ENCODE measurements around the gene CRYBB1. TPM values are rescaled to one million over a fixed set of nuclear protein-coding genes. Genes with fewer than 3 reads are reported as not detected.

CRYBB1 gene
- polyA plus RNA-seq, 3 donors = 0.33 to 1.6 (median 0.78) TPM

DNA sequence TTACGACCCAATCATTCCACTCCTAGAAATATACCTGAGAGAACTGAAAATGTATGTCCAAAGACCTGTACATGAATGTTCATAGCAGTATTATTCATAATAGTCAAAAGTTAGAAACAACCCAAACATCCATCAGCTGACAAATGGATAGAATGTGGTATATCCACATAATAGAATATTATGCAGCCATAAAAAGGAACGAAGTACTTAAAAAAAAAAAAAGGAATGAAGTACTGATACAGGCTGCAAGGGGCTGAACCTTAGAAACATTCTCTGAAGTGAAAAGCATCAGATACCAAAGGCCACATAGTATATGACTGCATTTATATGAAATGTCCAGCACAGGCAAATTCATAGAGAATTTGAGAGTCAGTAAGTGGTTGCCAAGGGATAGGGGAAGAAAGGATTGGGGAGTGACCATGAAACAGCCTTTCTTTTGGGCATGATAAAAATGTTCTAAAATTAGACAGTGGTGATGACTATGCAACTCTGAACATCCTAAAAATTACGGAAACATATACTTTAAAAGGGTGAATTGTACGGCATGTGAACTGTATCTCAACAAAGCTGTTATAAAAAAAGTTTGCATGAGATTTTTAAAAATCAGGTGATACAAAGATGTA is 29.7 kb downstream of the CRYBB1 start:
- peak overlapping the region; percentile 79 to 88 for H3K27ac ChIP-seq (ENCODE audit: low read depth in 1 of 2, low read length in 2 of 2)
- H3K27me3 ChIP-seq (ENCODE audit: control insufficient read depth in 2 of 2, insufficient read depth in 2 of 2, low read length in 2 of 2) = no peaks in the 10 kb centered on the region
- peak overlapping the region; percentile 97 for H3K4me2 ChIP-seq (replicated peaks; ENCODE audit: extremely low read depth, low read length, poor library complexity, severe bottlenecking)
- peaks cover 53% of the 10 kb centered on the region for H4K20me1 ChIP-seq (ENCODE audit: insufficient read depth, low read length)
- no peaks in the 10 kb centered on the region for H3K9me3 ChIP-seq (replicated peaks in 1 of 2; ENCODE audit: control insufficient read depth in 1 of 2, insufficient read depth in 1 of 2, low read length in 2 of 2)
- H3K4me1 Mint-ChIP-seq = peaks cover 72% of the 10 kb centered on the region
- peak overlapping the region; percentile 90 for H3K9ac ChIP-seq (ENCODE audit: insufficient read depth, low read length, poor library complexity, severe bottlenecking)
- H3K4me3 Mint-ChIP-seq = peak overlapping the region; percentile 92 to 97
- peaks cover 0 to 20% of the 10 kb centered on the region in 2 donors for H3K36me3 ChIP-seq (replicated peaks in 1 of 2; ENCODE audit: control insufficient read depth in 1 of 2, insufficient read depth in 2 of 2, low read length in 2 of 2)
- no peak overlapping the region for H2AFZ ChIP-seq (ENCODE audit: insufficient read depth, low read depth, low read length, poor library complexity, severe bottlenecking)
- no CpG with 5 or more reads among the region's 4 CpGs for WGBS (ENCODE audit: insufficient coverage)
- intact Hi-C loops (cut with micrococcal nuclease) = loop anchor here (2.0 to 10.0 kb wide), 4 partner anchors 15 to 161 kb away; partner anchors contain the start of gene ASPHD2 (in 1 of the 2)
- no peaks in the 10 kb centered on the region for H3K27me3 Mint-ChIP-seq (ENCODE audit: low read depth in 3 of 3)
- peaks cover 10 to 29% of the 10 kb centered on the region in 2 donors for H3K36me3 Mint-ChIP-seq
- peaks cover 60% of the 10 kb centered on the region for H3K79me2 ChIP-seq (ENCODE audit: insufficient read depth, low read length)
- peak overlapping the region; percentile 93 to 98 (median 97) for H3K27ac Mint-ChIP-seq
- DNase-seq = peak; percentile 66 to 76 (median 71)
- H3K4me3 ChIP-seq (replicated peaks in 1 of 3; ENCODE audit: low read depth in 2 of 3, low read length in 3 of 3) = peak overlapping the region; percentile 74 to 98 (median 86)
- H3K4me1 ChIP-seq (ENCODE audit: control insufficient read depth in 1 of 2, insufficient read depth in 2 of 2, low read length in 2 of 2) = peaks cover 58% of the 10 kb centered on the region in 2 donors
- peaks cover 0 to 2% (median 0%) of the 10 kb centered on the region in 7 donors for H3K9me3 Mint-ChIP-seq
- TF ChIP-seq, protein P1, sequence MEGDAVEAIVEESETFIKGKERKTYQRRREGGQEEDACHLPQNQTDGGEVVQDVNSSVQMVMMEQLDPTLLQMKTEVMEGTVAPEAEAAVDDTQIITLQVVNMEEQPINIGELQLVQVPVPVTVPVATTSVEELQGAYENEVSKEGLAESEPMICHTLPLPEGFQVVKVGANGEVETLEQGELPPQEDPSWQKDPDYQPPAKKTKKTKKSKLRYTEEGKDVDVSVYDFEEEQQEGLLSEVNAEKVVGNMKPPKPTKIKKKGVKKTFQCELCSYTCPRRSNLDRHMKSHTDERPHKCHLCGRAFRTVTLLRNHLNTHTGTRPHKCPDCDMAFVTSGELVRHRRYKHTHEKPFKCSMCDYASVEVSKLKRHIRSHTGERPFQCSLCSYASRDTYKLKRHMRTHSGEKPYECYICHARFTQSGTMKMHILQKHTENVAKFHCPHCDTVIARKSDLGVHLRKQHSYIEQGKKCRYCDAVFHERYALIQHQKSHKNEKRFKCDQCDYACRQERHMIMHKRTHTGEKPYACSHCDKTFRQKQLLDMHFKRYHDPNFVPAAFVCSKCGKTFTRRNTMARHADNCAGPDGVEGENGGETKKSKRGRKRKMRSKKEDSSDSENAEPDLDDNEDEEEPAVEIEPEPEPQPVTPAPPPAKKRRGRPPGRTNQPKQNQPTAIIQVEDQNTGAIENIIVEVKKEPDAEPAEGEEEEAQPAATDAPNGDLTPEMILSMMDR (IDR thresholded peaks at IDR 0.05) = no peak

DNA sequence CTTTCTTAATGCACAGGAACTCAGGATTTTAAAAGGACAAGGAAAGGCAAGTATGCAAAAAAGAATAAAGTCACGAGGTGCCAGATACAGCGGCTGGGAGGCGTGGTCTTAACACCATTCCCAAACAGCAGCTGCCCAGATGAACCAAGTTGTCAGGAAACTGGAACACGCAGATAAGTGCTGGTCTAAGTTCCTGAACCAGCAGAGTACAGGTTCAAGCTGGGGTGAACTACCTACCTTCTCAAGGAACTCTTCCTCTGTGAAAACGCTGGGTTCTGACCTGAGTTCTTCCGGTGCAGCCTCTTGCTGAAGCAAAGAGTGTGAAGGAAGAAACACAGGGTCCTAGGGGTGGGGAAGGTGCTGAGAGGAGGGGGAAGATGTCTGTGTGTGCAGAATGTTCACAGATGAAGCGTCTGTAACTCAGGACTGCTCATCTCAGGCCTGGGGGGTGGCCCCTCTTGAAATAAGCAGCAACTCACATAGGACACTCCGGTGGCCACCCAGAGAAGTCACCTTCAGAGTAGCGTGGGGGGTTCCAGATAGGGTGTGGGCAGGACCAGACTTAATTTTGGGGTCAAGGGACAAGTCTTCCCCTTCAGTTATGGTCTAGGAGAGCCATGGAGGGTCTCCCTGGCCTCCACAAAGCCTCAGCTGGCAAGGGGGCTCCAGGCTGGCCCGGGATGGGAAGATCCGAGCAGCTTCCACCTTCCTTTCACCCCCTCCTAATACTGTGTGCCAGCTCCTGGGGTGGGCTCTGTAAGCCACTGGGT is 31.1 kb downstream of the CRYBB1 start:
- WGBS (ENCODE audit: insufficient coverage) = 39% methylated on average over 6 of the region's 11 CpGs
- peaks cover 58% of the 10 kb centered on the region for H3K4me1 Mint-ChIP-seq
- peak overlapping the region; percentile 20 for H3K4me2 ChIP-seq (replicated peaks; ENCODE audit: extremely low read depth, low read length, poor library complexity, severe bottlenecking)

More for the DNA sequence above, 31.1 kb downstream of the CRYBB1 start:
- Histone ChIP-seq H3K27me3 (ENCODE audit: control insufficient read depth in 2 of 2, insufficient read depth in 2 of 2, low read length in 2 of 2) (no peaks in the 10 kb centered on the region), H3K27ac (ENCODE audit: low read depth in 1 of 2, low read length in 2 of 2) (peak overlapping the region in 1 of 2 donors; percentile 9), H3K36me3 (replicated peaks in 1 of 2; ENCODE audit: control insufficient read depth in 1 of 2, insufficient read depth in 2 of 2, low read length in 2 of 2) (peaks cover 9 to 32% of the 10 kb centered on the region in 2 donors), H3K4me3 (replicated peaks in 1 of 3; ENCODE audit: low read depth in 2 of 3, low read length in 3 of 3) (peak overlapping the region in 1 of 3 experiments; percentile 4), H3K4me1 (ENCODE audit: control insufficient read depth in 1 of 2, insufficient read depth in 2 of 2, low read length in 2 of 2) (peaks cover 44 to 45% of the 10 kb centered on the region in 2 donors), H3K9me3 (replicated peaks in 1 of 2; ENCODE audit: control insufficient read depth in 1 of 2, insufficient read depth in 1 of 2, low read length in 2 of 2) (no peaks in the 10 kb centered on the region), H2AFZ (ENCODE audit: insufficient read depth, low read depth, low read length, poor library complexity, severe bottlenecking) (no peak overlapping the region), H3K9ac (ENCODE audit: insufficient read depth, low read length, poor library complexity, severe bottlenecking) (no peak overlapping the region), H4K20me1 (ENCODE audit: insufficient read depth, low read length) (peaks cover 65% of the 10 kb centered on the region), H3K79me2 (ENCODE audit: insufficient read depth, low read length) (peaks cover 71% of the 10 kb centered on the region)
- Mint-ChIP-seq H3K36me3 (peaks cover 19 to 43% of the 10 kb centered on the region in 2 donors), H3K27ac (peak overlapping the region in 4 of 7 donors; percentile 24 to 57 (median 50)), H3K4me3 (peak overlapping the region in 1 of 2 donors; percentile 52), H3K9me3 (peaks cover 0 to 2% (median 0%) of the 10 kb centered on the region in 7 donors), H3K27me3 (ENCODE audit: low read depth in 3 of 3) (no peaks in the 10 kb centered on the region)
- TF ChIP-seq, protein P1 (IDR thresholded peaks at IDR 0.05) = no peak
- intact Hi-C loops (cut with micrococcal nuclease) = loop anchor here (5.0 to 10.0 kb wide), 3 partner anchors 44 to 159 kb away; partner anchors contain the start of gene ASPHD2 (in 1 of the 2)
- no peak for DNase-seq

Data from CD14-positive monocyte (primary cell).